Omental fat pad (tissue), 4 donors: ENCODE results near the gene MRPL41. TPM values are rescaled to one million over a fixed set of nuclear protein-coding genes. Genes with fewer than 3 reads are reported as not detected.
"Not testable (repeated sequence)": the region's sequence is repeated elsewhere in the genome, so short reads cannot be mapped to it uniquely, and the experiment has no call there.

ENCODE experiments used
- ATAC-seq: fragments of 150-250 bp; one replicate; pipeline ENCODE4 v1.9.1; 2016; ENCODE audit warnings: mild to moderate bottlenecking, moderate library complexity; ENCODE audit not compliant: low FRiP score
- DNase-seq: peaks from one replicate; pipeline ENCODE4 v3.0.0-alpha.2; 2019; ENCODE audit warnings: low spot score
- total RNA-seq, 4 donors: library from RNA; depleted of rRNA; stranded (reverse); fragments of >200 nt; gene quantifications; one replicate each; pipeline ENCODE4 v1.1.0, GENCODE V29; 2016
- TF ChIP-seq, protein P1 (sequence below), 3 donors: fragments of 450-650 bp; IDR thresholded peaks; one replicate each; pipeline ENCODE4 v1.5.1; 2016 to 2017; ENCODE audit warnings: antibody characterized with exemption in 3 of 3, mild to moderate bottlenecking in 3 of 3, moderate library complexity in 2 of 3

The MRPL41 gene
- total RNA-seq, 4 donors from 2014 or later: 41.2 to 82.9 (median 66.6) TPM

- ATAC-seq: peak; percentile 59
These were observed 1.5 kb upstream of the MRPL41 start, which contains the start of gene PNPLA7 for GRCh38 chr9:137550231-137550621. Gene PNPLA7, minus strand, starts transcription at chr9:137550402. Its CDS starts 205 bp downstream, at chr9:137550197.

DNA sequence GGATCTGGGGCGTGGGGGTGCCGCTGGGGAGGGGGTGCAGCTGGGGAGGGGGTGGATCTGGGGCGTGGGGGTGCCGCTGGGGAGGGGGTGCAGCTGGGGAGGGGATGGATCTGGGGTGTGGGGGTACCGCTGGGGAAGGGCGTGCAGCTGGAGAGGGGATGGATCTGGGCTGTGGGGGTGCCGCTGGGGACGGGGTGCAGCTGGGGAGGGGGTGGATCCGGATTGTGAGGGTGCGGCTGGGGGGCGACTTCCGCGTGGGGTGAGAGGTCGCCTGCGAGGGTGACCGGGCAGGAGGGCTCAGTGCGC lies 768 bp upstream of the MRPL41 start:
- not testable (repeated sequence) for DNase-seq, ATAC-seq

More at GRCh38 chr9:137550231-137550621, 1.5 kb upstream of the MRPL41 start, which contains the start of gene PNPLA7:
- peak; percentile 51 for DNase-seq
- TF ChIP-seq, protein P1, sequence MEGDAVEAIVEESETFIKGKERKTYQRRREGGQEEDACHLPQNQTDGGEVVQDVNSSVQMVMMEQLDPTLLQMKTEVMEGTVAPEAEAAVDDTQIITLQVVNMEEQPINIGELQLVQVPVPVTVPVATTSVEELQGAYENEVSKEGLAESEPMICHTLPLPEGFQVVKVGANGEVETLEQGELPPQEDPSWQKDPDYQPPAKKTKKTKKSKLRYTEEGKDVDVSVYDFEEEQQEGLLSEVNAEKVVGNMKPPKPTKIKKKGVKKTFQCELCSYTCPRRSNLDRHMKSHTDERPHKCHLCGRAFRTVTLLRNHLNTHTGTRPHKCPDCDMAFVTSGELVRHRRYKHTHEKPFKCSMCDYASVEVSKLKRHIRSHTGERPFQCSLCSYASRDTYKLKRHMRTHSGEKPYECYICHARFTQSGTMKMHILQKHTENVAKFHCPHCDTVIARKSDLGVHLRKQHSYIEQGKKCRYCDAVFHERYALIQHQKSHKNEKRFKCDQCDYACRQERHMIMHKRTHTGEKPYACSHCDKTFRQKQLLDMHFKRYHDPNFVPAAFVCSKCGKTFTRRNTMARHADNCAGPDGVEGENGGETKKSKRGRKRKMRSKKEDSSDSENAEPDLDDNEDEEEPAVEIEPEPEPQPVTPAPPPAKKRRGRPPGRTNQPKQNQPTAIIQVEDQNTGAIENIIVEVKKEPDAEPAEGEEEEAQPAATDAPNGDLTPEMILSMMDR (IDR thresholded peaks at IDR 0.05): no peak

DNA sequence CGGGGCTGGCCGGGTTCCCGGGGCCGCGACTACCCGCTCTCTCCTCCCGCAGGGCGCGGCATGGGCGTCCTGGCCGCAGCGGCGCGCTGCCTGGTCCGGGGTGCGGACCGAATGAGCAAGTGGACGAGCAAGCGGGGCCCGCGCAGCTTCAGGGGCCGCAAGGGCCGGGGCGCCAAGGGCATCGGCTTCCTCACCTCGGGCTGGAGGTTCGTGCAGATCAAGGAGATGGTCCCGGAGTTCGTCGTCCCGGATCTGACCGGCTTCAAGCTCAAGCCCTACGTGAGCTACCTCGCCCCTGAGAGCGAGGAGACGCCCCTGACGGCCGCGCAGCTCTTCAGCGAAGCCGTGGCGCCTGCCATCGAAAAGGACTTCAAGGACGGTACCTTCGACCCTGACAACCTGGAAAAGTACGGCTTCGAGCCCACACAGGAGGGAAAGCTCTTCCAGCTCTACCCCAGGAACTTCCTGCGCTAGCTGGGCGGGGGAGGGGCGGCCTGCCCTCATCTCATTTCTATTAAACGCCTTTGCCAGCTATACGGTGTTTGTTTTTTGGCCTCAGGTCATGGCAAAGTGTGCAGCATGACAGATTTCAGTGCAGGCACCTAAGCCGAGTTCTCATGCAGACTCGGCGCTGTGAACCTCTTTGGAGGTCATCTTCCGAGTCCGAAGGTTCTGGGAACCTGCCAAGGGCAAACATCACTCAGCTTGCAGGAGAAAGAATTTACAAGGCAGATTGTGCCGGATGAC lies 516 bp downstream of the MRPL41 start:
- TF ChIP-seq, protein P1 (IDR thresholded peaks at IDR 0.05): no peak
- no peak for DNase-seq
- ATAC-seq: peak; percentile 8

DNA sequence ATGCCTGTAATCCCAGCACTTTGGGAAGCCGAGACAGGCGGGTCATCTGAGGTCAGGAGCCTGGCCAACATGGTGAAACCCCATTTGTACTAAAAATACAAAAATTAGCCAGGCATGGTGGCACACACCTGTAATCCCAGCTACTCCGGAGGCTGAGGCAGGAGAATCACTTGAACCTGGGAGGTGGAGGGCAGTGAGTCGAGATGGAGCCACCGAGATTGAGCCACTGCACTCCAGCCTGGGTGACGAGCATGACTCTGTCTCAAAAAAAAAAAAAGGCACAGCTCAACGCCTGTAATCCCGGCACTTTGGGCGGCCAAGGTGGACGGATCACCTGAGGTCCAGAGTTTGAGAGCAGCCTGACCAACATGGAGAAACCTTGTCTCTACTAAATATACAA lies 2.0 kb downstream of the MRPL41 start:
- ATAC-seq, DNase-seq: not testable (repeated sequence)

DNA sequence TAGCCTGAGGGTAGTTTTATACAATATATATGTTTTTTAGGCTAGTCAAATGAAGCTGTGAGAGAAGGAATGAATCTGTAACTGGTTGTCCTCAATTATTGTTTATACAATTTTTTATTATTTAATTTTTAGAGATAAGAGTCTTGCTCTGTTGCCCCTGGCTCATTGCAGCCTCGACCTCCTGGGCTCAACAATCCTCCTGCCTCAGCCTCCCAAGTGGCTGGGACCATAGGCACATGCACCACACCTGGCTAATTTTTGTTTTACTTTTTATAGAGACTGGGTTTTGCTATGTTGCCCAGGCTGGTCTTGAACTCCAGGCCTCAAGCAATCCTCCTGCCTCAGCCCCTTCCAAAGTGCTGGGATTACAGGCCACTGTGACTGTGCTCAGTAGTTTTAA lies 2.7 kb downstream of the MRPL41 start:
- ATAC-seq (no peak), DNase-seq (no peak)
- TF ChIP-seq, protein P1 (IDR thresholded peaks at IDR 0.05): no peak

DNA sequence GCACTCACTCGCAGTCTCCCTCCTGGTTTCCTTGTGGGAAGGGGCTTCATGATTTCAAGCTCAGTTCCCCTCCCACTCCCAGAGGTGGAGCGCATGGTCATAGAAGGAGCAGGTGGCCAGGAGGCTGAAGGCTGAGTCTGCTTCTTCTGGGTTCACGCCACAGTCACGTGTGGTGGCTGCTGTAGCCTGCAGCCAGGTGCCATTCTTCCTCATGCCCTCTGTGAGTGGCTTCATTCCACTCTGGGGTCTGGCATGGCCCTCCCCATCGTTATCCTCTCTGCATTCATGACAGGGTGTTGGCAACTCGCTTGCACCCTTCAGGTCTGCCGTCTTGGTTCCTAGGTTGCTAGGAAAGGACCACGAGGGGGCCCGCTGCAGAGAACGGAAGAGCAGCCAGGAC lies 3.5 kb downstream of the MRPL41 start:
- ATAC-seq: no peak
- TF ChIP-seq, protein P1 (IDR thresholded peaks at IDR 0.05): no peak
- no peak for DNase-seq

- ATAC-seq (no peak), DNase-seq (no peak)
- TF ChIP-seq, protein P1 (IDR thresholded peaks at IDR 0.05): no peak
These were observed 4.6 kb downstream of the MRPL41 start for GRCh38 chr9:137556069-137556838.

- no peak for ATAC-seq
- TF ChIP-seq, protein P1 (IDR thresholded peaks at IDR 0.05): no peak
These were observed 6.4 kb downstream of the MRPL41 start for GRCh38 chr9:137558127-137558526.

More at GRCh38 chr9:137558127-137558526, 6.4 kb downstream of the MRPL41 start:
- DNase-seq: no peak
